ENCODE data around the gene TMEM252.

- TF ChIP-seq POLR2A (IDR thresholded peaks at IDR 0.05; ENCODE audit: low read depth, low read length) (no peak), POLR2AphosphoS5 (IDR thresholded peaks at IDR 0.05; ENCODE audit: low read depth, low read length) (no peak)
Observed at GRCh38 chr9:68575817-68576216, 35.1 kb upstream of the TMEM252 start.

Measured in GM12892 (cell line).